Heart right ventricle (tissue), 16 donors: ENCODE measurements around the gene ATP11A. TPM values are rescaled to one million over a fixed set of nuclear protein-coding genes. Genes with fewer than 3 reads are reported as not detected.

Experiments used
- ATAC-seq, 8 donors: fragments of 200-7000 bp; cut with Tn5 transposase; one replicate each; pipeline ENCODE4 v1.9.1; 2020; ENCODE audit warnings: mild to moderate bottlenecking in 8 of 8, moderate library complexity in 8 of 8, moderate number of reproducible peaks in 1 of 8
- DNase-seq, 2 donors: peaks; one replicate each; pipeline ENCODE4 v3.0.0-alpha.2; 2020
- H3K27ac ChIP-seq, 10 donors: fragments of 200-600 bp; sonication (generic) in 2 of 10; one replicate each; pipeline versions ENCODE4 v1.5.0 to v1.8.0; 2020 to 2022; ENCODE audit warnings: mild to moderate bottlenecking in 3 of 10
- H3K27me3 ChIP-seq, 7 donors: fragments of 200-600 bp; one replicate each; pipeline ENCODE4 v1.8.0; 2021 to 2022; ENCODE audit warnings: mild to moderate bottlenecking in 2 of 7
- H3K36me3 ChIP-seq, 9 donors: fragments of 200-600 bp; sonication (generic) in 1 of 9; one replicate each; pipeline versions ENCODE4 v1.5.0 to v1.8.0; 2020 to 2022; ENCODE audit warnings: mild to moderate bottlenecking in 2 of 9
- H3K4me1 ChIP-seq, 9 donors: fragments of 200-600 bp; sonication (generic) in 1 of 9; one replicate each; pipeline versions ENCODE4 v1.5.0 to v1.8.0; 2020 to 2022; ENCODE audit warnings: mild to moderate bottlenecking in 4 of 9
- H3K4me3 ChIP-seq, 10 donors: fragments of 200-600 bp; sonication (generic) in 2 of 10; one replicate each; pipeline versions ENCODE4 v1.5.0 to v1.8.0; 2020 to 2022; ENCODE audit warnings: mild to moderate bottlenecking in 7 of 10, moderate library complexity in 2 of 10
- H3K9me3 ChIP-seq, 11 donors: fragments of 200-600 bp in 10 of 11; sonication (generic) in 2 of 11; one replicate each; pipeline versions ENCODE4 v1.5.0 to v1.8.0; 2013 to 2022; ENCODE audit warnings: mild to moderate bottlenecking in 2 of 11, control low read depth in 1 of 11, moderate library complexity in 1 of 11
- CTCF ChIP-seq, 9 donors: fragments of 200-600 bp; sonication (generic) in 2 of 9; IDR thresholded peaks; one replicate each; pipeline versions ENCODE4 v1.5.0 to v1.8.0; 2021 to 2022; ENCODE audit warnings: antibody characterized with exemption in 9 of 9, mild to moderate bottlenecking in 5 of 9, moderate library complexity in 1 of 9
- WGBS, 2 donors: extraction: QIAGEN DNeasy Blood & Tissue Kit; methylation state at CpG; one replicate each; pipeline ENCODE4 v1.1.7; 2013; ENCODE audit warnings: inconsistent platforms in 1 of 2; 5-methylcytosine and 5-hydroxymethylcytosine counted together
- intact Hi-C, 10 donors: fragments of 100-400 bp; cut with DNase I; formaldehyde crosslinking; loops; one replicate each; pipeline versions ENCODE4 v1.11.1 to v1.14.2; 2022
- polyA plus RNA-seq, 2 donors: library from polyadenylated mRNA; stranded (reverse); fragments of 200-250 nt; gene quantifications; one replicate each; pipeline ENCODE4 v1.2.3, GENCODE V29; 2013
- total RNA-seq, 10 donors: library from RNA; stranded (reverse); fragmentation: NEBNext Ultra II Directional in 3 of 10; extraction: Animal tissue kit (Norgen Biotek cat#: 25700) in 3 of 10; gene quantifications; one replicate each; pipeline versions ENCODE4 v1.2.1 to v1.2.4, GENCODE V29; 2021 to 2023
- donor health status: Arrhythmogenic right ventricular cardiomyopathy.
- donor health status: ischemic (EF 13 %, LVEDD 7.1; RV severe dilation, severe dysfunction).
- donor health status: healthy with polysubstance abuse.
- donor health status: DM: no; HTN: yes; CAD: no.
- donor health status: DM: no; HTN: no; CAD: no.
- donor health status: ischemic (EF 25% LVEDD 6.9; RV normal size, moderate dysfunction).
- donor health status: ischemic (EF 25% LVEDD 5.7; RV mildly dilated, moderate dysfunction).
- donor health status: healthy.
- donor health status: DM: yes; HTN: yes; CAD: no.
- donor health status: Ischemic cardiomyopathy.
- donor health status: ischemic (EF 35%, LVEDD 5.7; RV mildly dilated, moderate dysfunction).
- donor health status: nonischemic (EF 11% LVEDD 7.7; RV severe dilation, severe dysfunction).
- donor health status: DM: yes; HTN: yes; CAD: no.
- donor health status: PGD.
- donor health status: ischemic (EF 29% LVEDD 5.4; RV normal size, mild dysfunction).
- donor health status: nonischemic (EF 23%, LVEDD 6.1; RV moderate dilation, normal function).

ATP11A gene
- total and polyA plus RNA-seq, 12 donors, result 20.0 to 164 (median 107) TPM

DNA sequence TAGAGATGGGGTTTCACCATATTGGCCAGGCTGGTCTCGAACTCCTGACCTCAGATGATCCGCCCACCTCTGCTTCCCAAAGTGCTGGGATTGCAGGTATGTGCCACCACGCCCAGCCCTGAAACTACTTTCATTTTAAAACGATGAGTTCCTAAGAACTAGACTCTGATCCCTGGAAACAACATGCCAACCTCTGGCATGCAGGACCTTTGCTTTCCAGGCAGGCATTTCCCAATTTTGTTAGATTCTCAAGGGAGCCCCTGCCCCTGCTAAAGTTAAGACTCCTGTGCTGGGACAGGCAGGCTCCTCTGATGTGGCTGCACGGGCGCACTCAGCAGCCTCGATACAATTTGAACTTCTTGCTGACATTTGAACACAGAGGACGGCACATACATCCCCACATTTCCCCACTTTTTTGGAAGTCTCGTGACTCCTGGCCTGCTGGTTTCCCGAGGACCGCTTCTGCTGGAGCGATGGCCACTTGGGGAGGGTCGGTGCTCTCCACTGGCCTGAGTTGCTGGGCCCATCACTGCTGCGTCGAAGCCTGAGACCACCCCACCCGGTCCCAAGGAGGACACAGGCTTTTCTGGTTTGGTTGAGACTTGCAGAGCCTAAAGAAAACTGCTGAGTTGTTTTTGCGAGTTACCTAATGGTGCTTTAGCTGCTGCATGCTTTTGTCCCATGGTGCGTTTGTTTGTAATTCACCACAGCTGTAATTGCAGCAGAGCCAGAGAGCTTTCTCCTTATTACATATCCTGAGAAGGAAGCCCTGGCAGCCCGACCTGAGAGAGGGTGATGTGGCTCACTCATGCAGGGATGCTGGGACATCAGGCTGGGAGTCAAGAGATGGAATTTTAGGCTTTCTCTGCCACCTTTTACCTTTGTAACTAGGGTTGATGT lies 8.2 kb downstream of the ATP11A start:
- Histone ChIP-seq H3K9me3 (no peaks in the 10 kb centered on the region), H3K27me3 (no peaks in the 10 kb centered on the region), H3K4me1 (peaks cover 4 to 86% (median 35%) of the 10 kb centered on the region in 9 donors), H3K4me3 (no peak overlapping the region), H3K27ac (peak overlapping the region in 3 of 10 donors; percentile 18 to 62 (median 24)), H3K36me3 (peaks cover 0 to 13% (median 0%) of the 10 kb centered on the region in 9 donors)
- DNase-seq (no peak), ATAC-seq (peak in 2 of 8 donors; percentile 16 to 35)
- intact Hi-C loops, result no loop called here
- 66 to 74% methylated on average over 19 of the region's 19 CpGs for WGBS, 2 donors
- TF ChIP-seq CTCF (IDR thresholded peaks at IDR 0.05), result no peak

- peak overlapping the region in 2 of 10 donors; percentile 24 to 55 for H3K27ac ChIP-seq
- WGBS, 2 donors, result 59 to 63% methylated on average over 13 of the region's 13 CpGs
- intact Hi-C loops, result no loop called here
Observed at GRCh38 chr13:112699322-112699918, 9.6 kb downstream of the ATP11A start.

DNA sequence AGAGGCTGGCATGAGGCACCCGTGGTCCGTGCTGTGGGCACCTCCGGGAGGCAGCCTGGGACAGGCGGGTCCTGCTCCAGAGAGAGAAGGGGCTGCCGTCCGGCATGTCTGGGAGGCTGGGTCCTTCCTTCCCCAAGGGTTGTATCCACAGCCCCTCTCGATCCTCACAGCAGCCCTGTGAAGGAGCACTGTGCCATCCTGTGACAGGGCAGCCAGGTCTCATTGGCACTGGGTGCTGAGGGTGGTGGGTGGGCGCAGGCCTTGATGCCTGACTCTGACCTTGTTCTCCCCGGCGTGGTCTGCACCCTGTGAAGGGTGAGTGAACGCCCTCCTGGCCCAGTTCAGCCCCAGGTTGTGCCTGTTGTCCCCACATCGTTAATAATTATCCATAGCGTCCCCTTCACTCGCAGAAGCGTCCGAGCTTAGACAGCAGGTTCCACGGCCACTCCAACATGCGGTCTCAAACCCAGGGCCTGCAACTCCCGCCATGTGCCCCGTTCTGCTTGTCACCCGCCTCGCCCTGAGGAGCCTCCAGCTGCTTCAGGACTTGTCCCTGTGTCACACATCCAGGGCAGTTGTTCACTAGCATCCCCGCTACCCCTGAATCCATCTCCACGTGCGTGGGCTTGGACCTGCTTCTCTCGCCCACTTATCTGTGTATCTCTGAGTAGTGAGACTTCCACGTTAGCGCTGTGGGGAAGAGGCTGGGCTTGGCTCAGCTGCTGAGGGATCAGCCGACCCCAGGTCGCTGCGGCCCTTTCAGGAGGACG lies 10.6 kb downstream of the ATP11A start:
- ATAC-seq, result peak in 7 of 8 donors; percentile 2 to 35 (median 10)
- no peak for TF ChIP-seq CTCF (IDR thresholded peaks at IDR 0.05)
- Histone ChIP-seq H3K9me3 (no peaks in the 10 kb centered on the region), H3K27me3 (no peaks in the 10 kb centered on the region), H3K4me3 (peak overlapping the region in 1 of 10 donors; percentile 17), H3K4me1 (peaks cover 4 to 86% (median 35%) of the 10 kb centered on the region in 9 donors), H3K36me3 (peaks cover 0 to 9% (median 0%) of the 10 kb centered on the region in 9 donors), H3K27ac (peak overlapping the region in 8 of 10 donors; percentile 2 to 69 (median 52))
- no peak for DNase-seq
- 83% methylated on average over 32 of the region's 32 CpGs for WGBS, 2 donors
- intact Hi-C loops, result no loop called here

More at GRCh38 chr13:112699322-112699918, 9.6 kb downstream of the ATP11A start:
- TF ChIP-seq CTCF (IDR thresholded peaks at IDR 0.05), result no peak
- H3K4me1 ChIP-seq, result peaks cover 4 to 86% (median 32%) of the 10 kb centered on the region in 9 donors
- ATAC-seq (peak in 3 of 8 donors; percentile 25 to 32 (median 28)), DNase-seq (no peak)
- H3K9me3 ChIP-seq, result no peaks in the 10 kb centered on the region
- no peaks in the 10 kb centered on the region for H3K27me3 ChIP-seq
- no peak overlapping the region for H3K4me3 ChIP-seq
- peaks cover 0 to 13% (median 0%) of the 10 kb centered on the region in 9 donors for H3K36me3 ChIP-seq
